Cardiac fibroblast (primary cell): Measurements from ENCODE around the gene CENPM.

Experiments
- DNase-seq, 2 donors: peaks; one replicate each; pipeline versions ENCODE4 v3.0.0 to v3.0.0-alpha.2; 2010; ENCODE audit warnings: low read depth in 2 of 2
- H3K4me3 ChIP-seq, 2 donors: replicated peaks in 1 of 2; 1 replicate in 1 of 2; 2 replicates in 1 of 2; pipeline ENCODE4 v1.5.1; 2011; ENCODE audit warnings: low read depth in 2 of 2, low read length in 2 of 2, mild to moderate bottlenecking in 2 of 2, moderate library complexity in 1 of 2
- TF ChIP-seq, protein P1 (sequence below): IDR thresholded peaks from one replicate; pipeline ENCODE4 v1.5.1; 2011; ENCODE audit warnings: low read depth, mild to moderate bottlenecking, low read length, inconsistent platforms

CENPM gene

DNA sequence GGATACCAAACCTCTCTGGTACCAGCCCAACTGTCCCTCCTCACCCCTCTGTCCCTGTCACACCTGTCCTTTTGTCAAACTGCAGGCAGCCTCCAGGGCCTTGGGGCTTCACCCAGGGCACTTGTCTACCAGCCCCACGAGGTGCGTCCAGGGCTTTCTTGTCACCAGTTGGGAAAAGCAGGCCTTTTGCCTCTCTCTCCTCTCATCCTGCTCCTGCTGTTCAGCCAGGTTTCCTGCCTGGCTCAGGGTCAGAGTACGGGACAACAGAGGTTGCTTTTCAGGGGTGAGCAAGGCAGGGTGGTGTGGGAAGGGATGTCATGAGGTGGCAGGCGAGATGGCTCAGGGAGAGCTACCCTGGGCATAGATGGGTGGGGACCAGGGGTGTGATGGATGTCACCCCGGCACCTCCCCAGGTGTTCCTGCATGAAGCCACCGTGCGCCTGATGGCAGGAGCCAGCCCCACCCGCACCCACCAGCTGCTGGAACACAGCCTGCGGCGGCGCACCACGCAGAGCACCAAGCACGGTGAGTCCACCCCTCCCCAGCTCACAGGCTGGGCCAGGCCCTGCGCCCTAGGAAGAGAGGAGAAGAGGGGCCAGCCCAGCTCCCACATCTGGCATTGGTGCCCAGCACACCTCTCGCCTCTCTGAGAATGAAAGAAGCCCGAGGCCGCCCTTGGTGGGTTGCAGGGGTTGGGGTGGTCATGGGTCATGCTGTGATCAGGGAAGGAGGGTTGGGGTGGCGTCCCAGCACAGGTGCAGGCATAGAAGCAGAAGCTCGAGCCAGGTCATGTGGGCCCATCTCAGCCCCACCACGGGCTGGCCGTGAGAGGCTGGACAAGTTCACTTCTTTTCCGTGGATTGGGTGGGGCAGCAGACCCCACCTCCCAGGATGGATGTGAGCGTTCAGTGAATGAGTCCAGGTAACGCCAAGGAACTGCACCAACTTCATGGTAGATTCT, 42.2 kb downstream of the CENPM start:
- DNase-seq = no peak
- H3K4me3 ChIP-seq = no peak overlapping the region
- TF ChIP-seq, protein P1, sequence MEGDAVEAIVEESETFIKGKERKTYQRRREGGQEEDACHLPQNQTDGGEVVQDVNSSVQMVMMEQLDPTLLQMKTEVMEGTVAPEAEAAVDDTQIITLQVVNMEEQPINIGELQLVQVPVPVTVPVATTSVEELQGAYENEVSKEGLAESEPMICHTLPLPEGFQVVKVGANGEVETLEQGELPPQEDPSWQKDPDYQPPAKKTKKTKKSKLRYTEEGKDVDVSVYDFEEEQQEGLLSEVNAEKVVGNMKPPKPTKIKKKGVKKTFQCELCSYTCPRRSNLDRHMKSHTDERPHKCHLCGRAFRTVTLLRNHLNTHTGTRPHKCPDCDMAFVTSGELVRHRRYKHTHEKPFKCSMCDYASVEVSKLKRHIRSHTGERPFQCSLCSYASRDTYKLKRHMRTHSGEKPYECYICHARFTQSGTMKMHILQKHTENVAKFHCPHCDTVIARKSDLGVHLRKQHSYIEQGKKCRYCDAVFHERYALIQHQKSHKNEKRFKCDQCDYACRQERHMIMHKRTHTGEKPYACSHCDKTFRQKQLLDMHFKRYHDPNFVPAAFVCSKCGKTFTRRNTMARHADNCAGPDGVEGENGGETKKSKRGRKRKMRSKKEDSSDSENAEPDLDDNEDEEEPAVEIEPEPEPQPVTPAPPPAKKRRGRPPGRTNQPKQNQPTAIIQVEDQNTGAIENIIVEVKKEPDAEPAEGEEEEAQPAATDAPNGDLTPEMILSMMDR = no peak

DNA sequence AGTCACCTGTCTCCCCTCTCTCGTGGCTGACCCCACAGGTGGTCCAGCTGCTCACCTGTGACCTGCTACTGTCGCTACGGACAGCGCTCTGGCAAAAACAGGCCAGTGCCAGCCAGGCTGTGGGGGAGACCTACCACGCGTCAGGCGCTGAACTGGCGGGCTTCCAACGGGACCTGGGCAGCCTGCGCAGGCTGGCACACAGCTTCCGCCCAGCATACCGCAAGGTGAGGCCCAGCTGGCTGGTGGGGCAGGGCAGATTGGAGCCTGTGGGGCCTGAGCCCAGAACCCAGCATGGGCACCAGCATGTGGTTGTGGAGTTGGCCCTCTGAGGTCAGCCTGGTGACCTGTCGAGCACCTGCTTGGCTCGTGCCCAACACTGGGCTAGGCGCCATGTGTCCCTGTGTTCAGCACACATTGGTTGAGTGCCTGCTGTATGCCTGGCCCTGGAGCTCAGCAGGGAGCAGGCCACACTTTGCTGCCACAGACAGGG, 44.0 kb downstream of the CENPM start:
- H3K4me3 ChIP-seq = no peak overlapping the region
- DNase-seq = no peak
- TF ChIP-seq, protein P1 = no peak

DNA sequence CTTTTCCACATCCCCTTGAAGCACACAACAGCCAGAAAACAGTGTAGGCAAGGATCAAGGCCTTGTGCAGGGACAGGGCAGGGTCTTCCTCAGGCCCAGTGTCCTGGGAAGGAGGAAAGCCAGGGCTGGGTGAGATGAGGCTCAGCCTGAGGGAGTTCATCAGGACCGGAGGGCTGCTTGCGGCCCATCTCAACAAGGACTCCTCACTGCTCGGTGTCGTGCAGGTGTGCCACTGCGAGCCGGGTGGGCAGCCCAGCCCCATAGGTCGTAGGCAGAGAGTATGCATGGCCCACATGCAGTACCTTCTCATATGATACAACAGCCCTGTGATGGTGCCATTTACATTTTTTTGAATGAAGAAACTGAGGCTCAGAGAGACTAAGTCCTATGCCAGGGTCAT, 44.9 kb downstream of the CENPM start:
- DNase-seq = no peak
- H3K4me3 ChIP-seq = no peak overlapping the region
- TF ChIP-seq, protein P1 = no peak

DNA sequence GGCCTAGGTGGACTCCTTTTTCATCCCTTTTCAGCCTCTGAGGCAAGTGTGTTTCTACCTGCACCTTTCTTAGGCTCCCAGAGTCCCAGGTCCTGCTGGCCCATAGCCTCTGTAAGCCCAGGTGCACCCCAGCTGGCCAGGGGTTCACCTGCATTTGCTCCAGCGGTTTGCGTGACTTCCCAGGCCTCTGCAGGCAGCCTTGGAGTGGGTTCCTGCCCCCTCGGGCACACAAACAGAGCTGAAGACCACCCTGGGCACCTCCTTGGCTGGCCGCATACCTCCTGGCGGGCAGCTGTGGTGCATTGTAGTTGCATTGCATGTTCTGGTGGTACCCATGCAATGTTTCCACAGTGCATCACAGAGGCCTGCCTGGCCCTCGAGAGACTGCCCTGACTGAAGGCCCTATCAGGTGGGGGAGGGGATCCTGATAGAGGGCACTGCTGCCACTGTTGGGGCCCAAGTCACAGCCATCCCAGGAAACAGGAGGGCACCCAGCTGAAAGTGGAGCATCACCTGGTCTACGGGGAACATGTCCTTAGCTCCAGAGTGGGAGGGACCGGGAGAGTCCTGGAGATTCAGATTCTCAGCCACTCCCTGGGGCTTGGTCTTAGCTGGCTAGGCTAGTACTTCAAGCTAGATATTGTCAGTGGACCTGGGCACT, 46.2 kb downstream of the CENPM start:
- H3K4me3 ChIP-seq = no peak overlapping the region
- TF ChIP-seq, protein P1 = no peak
- DNase-seq = no peak

DNA sequence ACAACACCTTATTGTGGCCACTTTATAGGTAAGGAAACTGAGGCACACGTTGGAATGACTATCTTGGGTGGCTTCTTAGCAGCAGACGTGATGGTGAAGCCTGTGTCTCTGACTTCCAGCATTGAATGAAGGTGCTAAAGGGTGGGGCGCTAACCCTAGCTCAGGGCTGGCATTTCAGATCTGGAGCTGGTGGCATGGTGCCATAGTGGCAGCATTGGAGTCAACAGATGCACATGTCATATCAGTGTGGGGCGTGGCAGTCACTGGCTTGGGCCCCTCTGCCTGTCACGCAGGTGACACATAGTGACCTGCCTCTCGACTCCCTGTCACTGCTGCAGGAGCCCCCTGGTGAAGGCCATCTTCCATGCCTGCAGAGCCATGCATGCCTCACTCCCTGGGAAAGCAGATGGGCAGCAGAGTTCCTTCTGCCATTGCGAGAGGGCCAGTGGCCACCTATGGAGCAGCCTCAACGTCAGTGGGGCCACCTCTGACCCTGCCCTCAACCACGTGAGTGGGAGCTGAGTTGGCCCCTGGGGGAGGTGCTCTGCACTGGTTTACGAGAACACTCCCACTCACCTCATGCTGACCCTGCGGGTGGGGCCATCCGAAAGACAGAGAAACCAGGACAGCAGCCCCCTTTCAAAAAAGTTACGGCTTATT, 46.8 kb downstream of the CENPM start:
- no peak for DNase-seq
- no peak overlapping the region for H3K4me3 ChIP-seq
- TF ChIP-seq, protein P1 = no peak

DNA sequence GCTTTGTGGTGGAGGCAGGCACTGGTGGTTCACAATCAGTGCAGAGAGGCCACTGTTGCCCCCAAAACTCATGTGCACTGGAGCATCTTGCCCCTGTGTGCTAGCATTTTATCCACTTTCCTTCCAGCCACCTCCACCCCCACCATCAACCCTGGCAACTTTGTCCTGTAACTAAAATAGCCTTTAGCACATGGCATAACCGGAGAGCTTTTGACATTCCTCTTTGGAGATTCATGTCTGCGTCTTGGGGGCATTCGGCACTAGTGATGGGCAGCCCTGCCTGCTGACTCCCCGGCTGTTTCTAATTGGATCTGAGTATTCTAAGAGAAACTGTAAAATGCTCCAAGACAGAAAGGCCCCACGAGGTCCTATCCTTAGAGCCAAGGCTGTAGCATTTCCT, 47.8 kb downstream of the CENPM start:
- H3K4me3 ChIP-seq = no peak overlapping the region
- no peak for DNase-seq
- TF ChIP-seq, protein P1 = no peak
